GM21360 (cell line): ENCODE results near the gene EFCAB10.
A peak's percentile ranks its signal among the peaks of the same experiment; 100 is the strongest.
"Not testable (repeated sequence)": the region's sequence is repeated elsewhere in the genome, so short reads cannot be mapped to it uniquely, and the experiment has no call there.

Source experiments
- ATAC-seq: cut with Tn5 transposase; IDR thresholded peaks from one replicate; pipeline ENCODE4 v1.9.1; 2021; ENCODE audit warnings: mild to moderate bottlenecking, moderate library complexity; ENCODE audit not compliant: unreplicated experiment

EFCAB10 gene

DNA sequence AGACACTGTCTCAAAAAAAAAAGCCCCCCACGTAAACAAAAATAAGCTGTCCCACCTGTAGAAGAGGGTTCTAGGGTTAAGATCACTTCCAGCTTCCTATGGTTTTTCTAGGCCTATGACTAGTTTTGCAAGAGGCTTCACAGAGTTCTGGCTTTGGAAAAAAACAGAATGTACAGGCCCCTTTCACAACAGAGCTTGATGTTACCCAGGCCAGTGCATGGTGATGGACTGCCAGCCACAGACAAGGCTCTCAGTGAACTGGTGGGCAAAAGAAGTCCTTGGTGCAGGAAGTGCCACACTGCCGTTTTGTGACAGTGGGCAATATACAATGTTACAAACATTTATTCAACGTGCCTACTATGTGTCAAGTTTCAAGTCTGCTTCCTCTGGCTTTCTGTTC is 18.3 kb upstream of the EFCAB10 start:
- ATAC-seq, result no peak

DNA sequence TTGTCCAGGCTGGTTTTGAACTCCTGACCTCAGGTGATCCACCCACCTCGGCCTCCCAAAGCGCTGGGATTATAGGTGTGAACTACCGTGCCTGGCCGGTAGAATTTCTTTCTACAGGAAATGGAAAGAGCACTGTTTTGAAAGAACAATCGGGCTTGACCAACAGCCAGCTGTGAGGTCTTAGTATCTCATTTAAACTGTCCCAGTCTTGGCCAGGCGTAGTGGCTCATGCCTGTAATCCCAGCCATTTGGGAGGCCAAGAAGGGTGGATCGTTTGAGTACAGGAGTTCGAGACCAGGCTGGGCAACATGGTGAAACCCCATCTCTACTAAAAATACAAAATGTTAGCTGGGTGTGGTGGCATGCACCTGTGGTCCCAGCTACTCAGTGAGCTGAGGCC is 17.8 kb upstream of the EFCAB10 start:
- ATAC-seq, result not testable (repeated sequence)

DNA sequence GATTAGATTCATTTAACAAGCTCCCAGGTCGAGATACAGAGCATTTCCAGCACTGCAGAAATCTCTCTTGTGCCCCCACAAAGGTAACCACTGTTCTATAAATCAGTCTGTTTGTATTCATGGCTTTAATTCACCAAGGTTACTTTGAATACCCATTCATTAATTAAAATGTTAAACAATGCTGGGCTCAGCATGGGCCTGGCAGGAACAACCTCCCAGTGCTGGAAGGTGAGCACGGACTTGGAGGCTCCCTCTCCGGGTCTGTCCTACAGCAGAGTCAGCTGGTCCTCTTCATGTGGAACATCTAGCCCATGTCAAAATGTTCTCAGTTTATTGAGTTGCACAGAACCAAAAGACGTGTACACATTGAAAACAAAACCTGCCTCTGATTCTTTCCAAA is 15.6 kb upstream of the EFCAB10 start:
- ATAC-seq, result no peak

DNA sequence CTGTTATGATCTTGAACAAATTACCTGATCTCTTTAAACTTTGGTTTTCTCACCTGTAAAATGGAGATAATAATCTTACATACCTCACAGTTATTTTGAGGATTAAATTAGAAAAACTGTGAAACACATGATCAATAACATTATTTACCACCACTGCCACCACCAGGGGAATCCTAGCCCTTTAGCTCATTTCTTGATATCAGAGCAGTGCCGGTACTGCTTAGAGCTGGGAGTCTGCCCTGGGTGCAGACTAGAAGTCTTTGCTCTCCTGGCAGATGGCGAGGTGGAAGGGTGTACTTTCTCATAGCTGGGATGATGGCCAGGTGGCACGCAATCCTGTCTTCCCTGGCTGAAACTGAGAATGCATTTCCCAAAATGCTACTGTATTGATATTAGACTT is 12.7 kb upstream of the EFCAB10 start:
- no peak for ATAC-seq

DNA sequence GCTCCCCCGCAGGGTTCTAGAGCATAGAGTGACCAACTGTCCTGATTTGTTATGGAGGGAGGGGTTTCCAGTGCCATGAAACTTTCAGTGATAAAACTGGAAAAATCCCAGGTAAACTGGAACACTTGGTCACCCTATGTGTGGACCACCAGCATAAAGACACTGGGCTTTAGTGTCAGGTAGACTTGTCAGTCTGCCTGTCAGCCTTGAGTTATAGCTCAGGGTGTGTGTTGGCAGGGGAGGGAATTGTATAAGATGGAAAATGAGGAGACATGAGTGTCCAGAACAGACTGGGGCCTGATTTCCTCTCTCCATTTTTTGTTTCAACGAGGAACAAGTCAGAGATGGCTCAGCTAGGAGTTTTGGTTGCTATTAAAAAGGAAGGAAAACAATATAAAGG is 10.2 kb upstream of the EFCAB10 start:
- ATAC-seq, result no peak

DNA sequence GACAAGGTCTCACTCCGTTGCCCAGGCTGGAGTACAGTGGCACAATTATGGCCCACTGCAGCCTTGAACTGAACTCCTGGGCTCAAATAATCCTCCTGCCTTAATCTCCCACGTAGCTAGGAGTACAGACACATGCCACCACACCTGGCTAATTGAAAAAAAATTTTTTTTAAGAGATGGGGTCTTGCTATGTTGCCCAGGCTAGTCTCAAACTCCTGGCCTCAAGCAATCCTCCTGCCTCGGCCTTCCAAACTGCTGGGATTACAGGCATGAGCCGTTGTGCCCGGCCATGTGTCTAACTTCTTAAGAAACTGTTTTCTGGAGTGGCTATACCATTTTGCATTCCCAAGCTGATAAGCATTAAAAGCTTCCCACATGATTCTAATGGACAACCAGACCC is 9.5 kb upstream of the EFCAB10 start:
- ATAC-seq, result no peak

DNA sequence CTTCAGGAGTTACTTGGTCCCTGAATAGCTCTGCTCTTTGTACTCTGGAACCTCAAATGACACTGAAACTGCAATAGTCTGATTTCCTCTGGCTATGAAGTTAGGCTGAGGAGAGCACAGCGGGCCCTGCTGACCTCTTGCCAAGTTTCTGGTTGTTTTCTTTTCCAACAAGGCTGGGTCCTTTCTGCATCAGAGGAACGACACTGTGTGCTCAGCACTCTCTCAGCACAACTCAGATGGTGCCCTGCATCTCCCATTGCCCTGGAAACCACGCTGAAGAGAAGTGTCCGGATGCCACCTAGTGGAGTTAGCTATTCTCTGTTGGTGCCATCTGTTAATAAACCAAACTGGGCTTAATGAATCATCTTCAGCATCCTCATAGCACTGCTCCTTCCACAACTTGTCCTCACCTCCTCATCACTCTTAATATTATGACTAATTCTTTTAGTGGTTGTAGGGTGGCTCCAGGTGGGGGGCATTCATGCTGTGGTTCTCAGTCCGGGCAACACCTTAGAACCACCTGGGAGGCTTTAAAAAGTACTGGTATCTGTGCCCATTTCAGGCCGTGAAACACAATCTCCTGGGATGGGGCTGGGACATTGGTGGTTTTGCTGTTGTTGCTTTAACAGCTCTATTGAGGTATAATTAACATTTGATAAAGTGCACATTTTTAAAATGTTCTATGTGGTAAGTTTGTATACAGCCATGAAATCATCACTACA is 8.2 kb upstream of the EFCAB10 start:
- peak; percentile 81 for ATAC-seq

DNA sequence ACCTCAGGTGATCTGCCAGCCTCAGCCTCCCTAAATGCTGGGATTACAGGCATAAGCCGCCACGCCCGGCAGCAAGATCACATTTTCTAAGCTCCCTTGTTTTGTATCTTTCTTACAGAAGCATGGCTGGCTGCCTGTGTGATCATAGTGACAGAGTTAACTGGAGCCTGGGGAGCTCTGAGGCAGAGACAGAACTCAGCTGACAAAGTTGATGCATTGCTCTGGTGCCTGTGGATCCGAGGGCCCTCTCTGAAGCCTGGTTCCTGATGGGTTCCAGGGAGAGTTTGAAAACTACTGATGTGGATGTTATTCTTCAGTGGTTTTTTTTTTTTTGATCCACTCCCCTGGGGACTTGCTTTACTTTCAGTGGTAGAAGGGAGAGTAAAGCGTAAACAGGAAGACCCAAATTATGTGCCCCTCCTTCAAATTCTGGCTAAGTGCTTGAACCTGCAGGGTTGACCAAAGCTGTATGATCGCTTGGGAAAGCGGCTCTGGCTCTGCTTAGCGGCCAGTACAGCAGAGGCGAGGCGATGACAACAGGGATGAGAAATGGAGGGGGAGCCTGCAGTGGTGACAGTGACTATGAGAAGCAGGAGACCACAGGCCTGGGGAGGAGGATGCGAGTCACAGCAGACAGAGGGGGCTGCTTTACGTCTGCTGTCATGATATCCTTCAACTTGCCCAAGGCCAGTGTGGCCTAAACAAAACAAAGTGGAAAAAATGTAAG is 6.8 kb upstream of the EFCAB10 start:
- no peak for ATAC-seq

DNA sequence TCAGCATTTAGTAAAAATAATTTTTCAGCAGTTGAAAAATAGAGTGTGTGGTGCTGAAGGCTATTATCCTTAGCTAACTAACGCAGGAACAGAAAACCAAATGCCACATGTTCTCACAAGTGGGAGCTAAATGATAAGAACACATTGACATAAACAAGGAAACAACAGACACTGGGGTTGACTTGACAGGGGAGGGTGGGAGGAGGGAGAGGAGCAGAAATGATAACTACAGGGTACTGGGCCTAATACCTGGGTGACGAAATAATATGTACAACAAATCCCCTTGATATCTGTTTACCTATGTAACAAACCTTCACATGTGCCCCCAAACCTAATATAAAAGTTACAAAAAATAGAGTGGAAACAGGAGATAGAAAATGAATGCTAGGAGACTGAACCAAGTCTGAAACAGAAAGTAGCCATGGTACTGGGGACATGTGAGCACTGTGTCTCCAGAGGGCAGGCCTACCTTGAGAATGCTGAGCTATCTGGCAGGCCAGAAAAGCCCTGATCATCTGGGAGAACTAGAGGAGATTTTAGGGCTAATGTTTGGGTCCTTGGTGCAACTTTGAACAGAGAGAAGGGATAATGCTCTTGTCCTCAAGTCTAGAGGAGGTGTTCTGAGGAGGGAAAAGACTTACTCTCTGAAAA is 4.7 kb upstream of the EFCAB10 start:
- ATAC-seq, result no peak

DNA sequence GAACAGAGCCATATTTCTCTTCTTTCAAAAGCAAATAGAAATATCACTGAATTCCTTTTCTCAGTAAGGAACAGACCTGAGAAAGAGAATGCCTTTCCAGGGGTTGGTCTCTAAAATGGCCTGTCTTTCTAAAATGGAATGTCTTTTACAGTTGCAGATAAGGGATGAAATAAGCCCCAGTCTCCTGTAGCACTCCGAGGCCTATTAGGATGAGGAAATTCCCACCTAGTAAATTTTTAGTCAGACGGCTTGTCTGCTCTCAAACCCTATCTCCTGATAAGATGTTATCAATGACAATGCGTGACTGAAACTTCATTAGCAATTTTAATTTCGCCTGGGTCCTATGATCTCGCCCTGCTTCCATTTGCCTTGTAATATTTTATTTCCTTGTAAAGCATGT is 2.9 kb upstream of the EFCAB10 start:
- ATAC-seq, result no peak

DNA sequence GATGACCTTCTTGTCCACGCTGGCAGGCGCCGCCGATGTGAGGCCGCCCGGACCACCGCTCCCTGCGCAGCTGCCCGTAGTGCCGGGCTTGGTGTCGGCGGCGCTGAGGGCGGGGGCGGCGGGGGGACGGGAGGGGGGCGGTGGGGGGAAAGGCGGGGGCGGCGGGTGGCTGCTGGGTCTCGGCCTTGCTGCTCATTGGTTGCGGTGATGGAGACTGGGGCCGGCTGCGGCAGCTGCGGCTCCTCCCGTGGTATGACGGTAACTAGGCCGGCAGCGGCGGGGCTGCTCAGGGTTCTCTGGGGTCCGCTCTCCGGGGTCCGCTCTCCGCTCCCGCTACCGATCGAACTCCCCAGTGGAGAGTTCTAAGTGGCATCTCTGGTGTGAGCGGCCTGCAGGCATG is 1.8 kb upstream of the EFCAB10 start:
- no peak for ATAC-seq

DNA sequence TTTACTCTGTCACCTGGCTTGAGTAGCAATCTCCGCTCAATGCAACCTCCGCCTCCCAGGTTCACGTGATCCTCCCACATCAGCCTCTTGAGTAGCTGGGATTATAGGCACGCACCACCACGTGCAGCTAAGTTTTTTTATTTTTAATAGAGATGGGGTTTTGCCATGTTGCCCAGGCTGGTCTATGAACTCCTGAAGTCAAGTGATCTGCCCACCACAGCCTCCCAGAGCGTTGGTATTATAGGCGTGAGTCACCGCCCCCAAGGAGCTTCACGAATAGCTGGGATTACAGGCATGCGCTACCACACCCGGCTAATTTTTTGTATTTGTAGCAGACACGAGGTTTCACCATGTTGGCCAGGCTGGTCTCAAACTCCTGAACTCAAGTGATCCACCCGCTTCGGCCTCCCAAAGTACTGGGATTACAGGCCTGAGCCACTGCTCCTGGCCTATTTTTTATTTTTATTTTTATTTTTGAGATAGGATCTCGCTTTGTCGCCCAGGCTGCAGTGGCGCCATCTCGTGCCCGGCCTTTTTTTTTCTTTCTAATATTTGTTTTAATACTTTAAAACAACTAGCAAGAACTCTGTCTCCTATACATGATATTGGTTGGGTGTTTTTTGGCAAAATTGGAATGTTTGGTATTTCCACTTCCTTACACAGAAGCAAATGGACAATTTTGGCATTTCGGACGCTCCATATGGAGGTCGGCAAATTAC is 1.1 kb downstream of the EFCAB10 start:
- ATAC-seq, result no peak

DNA sequence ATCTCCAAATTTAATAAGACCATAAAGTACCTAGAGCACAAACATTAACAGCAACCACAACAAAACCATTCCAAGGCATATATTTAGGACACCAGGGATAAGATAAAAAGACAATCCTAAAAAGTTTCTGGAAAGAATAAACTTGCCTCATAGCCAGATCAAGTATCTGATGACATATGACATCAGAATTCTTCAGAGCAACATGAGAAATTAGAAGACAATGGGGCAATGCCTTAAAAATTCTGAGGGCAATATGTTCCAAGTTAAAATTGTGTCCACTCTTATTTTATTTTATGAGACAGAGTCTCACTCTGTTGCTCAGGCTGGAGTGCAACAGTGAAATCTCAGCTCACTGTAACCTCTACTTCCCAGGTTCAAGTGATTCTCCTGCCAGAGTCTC is 2.8 kb downstream of the EFCAB10 start:
- ATAC-seq, result no peak

DNA sequence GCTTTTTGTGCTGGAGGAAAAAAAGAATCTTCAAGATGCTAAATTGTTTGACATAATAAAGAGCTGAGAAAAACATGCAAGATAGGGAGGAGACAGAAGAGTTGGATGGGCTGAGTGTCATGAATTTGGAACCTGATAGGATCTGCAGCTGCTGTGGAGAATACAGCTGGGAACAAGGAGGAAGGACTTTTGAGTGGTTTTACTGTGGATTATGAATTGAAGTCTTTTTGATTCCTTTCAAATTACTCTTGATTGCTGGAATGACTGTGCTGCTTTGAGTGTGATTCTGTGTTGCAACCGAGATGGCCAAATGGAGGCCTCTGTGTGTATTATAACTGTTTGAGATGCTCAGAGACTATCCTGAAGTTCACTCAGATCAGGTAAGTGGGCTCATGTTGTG is 4.0 kb downstream of the EFCAB10 start:
- no peak for ATAC-seq

DNA sequence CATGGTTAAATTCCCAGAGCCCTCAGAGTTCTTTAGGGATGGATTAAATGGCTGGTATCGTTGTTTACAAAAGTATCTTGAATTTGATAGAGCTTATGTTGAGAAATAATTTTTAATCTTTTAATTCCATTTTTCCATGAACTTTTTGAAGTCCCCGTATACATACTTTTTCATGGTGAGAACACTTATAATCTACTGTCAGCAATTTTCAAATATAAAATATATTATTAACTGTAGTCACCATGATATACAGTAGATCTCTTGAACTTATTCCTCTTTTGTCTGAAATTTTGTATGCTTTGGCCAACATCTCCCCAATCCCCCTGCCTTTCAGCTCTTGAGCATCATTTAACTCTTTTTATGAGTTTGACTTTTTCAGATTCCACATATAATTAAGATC is 9.4 kb downstream of the EFCAB10 start:
- ATAC-seq, result no peak

DNA sequence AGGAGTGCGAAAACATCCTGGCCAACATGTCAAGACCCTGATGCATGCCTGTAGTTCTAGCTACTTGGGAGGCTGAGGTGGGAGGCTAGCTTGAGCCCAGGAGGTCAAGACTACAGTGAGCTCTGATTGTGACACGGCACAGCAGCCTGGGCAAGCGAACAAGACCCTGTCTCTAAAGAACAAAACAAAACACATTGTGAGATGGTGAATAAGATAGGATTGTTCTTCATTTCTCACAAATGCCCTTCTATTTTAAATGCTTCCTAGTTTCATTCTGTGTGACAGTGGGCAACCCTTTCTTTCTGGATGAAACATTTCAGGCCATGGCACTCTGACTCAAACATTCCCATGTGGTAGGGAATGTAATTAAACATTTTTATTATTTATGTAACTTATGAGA is 13.5 kb downstream of the EFCAB10 start:
- no peak for ATAC-seq

DNA sequence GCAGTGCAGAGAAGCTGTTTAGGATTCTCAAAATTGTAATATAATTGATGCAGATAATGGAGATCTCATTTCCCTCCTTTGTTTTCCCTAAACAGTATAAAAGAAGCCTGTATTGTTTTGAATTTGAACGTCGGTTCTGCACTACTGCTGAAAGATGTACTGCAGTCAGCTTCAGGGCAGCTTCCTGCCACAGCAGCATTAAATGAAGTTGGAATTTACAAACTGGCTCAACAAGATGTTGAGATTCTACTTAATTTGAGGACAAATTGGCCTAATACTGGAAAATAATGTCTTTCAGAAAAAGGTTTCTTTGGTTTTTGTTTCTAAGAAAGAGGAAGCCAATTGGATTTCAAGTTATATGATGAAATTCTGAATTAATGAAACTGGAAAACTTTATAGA is 14.3 kb downstream of the EFCAB10 start:
- no peak for ATAC-seq

DNA sequence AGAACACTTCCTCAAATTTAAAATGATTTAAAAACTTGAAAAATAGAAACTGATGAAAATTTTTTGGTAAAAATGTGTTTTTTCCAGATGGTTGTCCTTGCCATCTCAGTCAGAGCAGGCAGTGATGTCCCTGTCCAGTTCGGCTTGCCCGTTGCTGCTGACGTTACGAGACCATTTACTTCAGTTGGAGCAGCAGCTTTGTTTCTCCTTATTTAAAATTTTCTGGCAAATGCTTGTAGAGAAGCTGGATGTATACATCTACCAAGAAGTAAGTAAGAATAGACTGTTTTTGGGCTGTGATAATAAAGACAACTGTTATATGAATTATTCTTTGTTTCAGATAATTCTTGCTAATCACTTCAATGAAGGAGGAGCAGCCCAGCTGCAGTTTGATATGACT is 16.1 kb downstream of the EFCAB10 start:
- ATAC-seq, result no peak

DNA sequence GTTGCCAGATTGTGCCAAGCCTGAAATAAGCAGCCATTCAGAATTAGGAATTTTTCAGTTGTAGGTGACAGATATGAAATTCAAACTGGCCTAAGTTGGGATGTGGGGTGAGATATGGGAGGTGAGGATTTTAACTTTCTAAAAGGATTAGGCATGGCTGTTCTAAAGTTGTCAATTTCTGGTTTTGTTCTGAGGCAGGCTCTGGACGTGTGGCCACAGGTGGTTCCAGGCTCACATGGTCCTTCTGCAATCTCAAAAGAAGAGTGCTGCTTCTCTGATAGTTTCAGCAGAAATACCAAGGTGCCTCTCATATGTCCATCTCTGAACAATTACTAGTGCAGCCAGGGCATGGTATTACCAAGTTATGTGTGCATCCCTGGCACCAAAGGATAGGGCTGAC is 21.4 kb downstream of the EFCAB10 start:
- no peak for ATAC-seq

DNA sequence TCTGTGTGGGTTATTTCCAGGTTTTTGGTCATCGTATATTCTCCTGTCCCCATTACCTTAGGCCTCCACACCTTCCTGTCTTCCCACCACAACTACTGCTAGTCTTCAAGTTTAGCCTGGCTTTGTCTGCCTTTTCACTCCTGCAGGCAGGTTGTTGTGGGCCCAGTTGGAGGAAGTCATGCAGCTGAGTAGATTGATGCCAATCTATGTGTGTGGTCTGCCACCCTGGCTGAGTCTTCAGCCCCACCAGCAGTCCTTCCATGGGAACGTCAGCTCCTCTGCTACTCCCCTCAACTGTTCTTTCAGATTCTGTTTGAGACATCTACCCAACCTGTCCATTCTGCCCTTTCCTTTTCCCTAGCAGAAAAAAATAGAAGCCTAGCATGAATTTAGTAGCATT is 43.0 kb downstream of the EFCAB10 start:
- no peak for ATAC-seq

DNA sequence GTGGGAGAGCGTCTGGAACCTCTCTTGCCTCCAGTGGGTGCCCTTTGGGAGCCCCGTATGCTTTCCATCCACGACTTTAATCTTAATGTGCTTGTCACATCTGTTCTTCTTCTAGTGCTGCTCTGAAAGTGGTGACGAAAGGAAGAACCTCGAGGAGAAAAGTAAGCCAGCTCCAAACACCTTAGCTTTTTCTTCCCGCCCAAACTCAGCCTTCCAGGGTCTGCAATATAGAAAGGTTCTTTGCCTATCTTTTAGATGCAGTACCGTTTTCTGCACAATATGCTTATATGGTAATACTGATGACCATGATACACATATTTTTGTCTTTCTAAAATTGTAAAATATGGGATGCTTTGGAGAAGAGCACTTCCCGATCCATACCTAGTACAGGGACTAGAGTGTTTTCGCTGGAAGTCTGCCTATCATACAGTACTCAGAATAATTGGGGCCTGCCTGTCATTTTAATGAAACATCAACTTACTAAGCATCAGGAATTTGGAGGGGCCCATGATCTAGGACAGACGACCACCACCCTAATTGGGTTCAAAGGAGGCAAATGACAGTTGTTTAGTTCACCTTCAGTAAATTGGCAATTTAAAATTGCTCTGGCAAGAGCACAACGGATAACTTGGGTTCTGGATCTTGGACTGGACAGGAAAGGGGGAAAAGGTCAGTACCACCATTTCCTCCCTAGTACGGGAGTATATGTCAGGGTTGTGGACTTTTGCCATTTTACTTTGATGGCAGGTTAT is 48.4 kb downstream of the EFCAB10 start:
- ATAC-seq, result no peak
